ENCODE measurements around the gene CERCAM.

DNA sequence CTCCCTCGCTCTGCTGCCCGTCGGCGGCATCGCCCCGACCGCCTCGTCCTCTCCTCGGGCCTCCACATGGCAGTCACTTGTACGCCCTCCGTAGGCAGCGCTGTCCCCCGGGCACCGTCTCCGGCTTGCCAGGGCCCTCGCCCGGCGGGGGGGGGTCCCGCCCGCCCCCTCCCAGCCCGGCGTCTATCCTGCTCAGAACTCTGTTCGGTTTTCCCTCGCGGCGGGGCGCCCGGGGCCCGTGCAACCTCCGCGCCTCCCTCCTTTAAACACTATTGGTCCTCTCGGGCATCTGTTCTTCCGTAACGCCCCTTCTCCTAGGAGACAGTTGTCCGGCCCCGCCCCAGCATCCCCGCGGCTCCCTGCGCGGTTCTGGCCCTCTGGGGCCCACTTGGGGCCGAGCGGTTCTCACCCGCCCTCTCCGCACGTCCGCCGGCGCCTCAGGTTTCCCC is 36.0 kb downstream of the CERCAM start:
- TF ChIP-seq, protein P1, sequence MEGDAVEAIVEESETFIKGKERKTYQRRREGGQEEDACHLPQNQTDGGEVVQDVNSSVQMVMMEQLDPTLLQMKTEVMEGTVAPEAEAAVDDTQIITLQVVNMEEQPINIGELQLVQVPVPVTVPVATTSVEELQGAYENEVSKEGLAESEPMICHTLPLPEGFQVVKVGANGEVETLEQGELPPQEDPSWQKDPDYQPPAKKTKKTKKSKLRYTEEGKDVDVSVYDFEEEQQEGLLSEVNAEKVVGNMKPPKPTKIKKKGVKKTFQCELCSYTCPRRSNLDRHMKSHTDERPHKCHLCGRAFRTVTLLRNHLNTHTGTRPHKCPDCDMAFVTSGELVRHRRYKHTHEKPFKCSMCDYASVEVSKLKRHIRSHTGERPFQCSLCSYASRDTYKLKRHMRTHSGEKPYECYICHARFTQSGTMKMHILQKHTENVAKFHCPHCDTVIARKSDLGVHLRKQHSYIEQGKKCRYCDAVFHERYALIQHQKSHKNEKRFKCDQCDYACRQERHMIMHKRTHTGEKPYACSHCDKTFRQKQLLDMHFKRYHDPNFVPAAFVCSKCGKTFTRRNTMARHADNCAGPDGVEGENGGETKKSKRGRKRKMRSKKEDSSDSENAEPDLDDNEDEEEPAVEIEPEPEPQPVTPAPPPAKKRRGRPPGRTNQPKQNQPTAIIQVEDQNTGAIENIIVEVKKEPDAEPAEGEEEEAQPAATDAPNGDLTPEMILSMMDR (IDR thresholded peaks at IDR 0.05) = no peak
- TF ChIP-seq POLR2AphosphoS5 (IDR thresholded peaks at IDR 0.05) (no peak), POLR2A (IDR thresholded peaks at IDR 0.05) (no peak)

Data from sigmoid colon (tissue), 4 donors.